Hindlimb muscle (tissue), 1 donor: Measurements from ENCODE around the gene ANO8. TPM values are rescaled to one million over a fixed set of nuclear protein-coding genes. Genes with fewer than 3 reads are reported as not detected.
"Not testable (repeated sequence)": the region's sequence is repeated elsewhere in the genome, so short reads cannot be mapped to it uniquely, and the experiment has no call there.

ENCODE experiments used
- DNase-seq: peaks from one replicate; pipeline ENCODE4 v3.0.0-alpha.2; 2013
- polyA plus RNA-seq: library from polyadenylated mRNA; unstranded; fragments of 120-200 nt; gene quantifications from one replicate; pipeline ENCODE4 v1.2.1, GENCODE V29; 2013; ENCODE audit not compliant: insufficient read length

Gene ANO8, protein sequence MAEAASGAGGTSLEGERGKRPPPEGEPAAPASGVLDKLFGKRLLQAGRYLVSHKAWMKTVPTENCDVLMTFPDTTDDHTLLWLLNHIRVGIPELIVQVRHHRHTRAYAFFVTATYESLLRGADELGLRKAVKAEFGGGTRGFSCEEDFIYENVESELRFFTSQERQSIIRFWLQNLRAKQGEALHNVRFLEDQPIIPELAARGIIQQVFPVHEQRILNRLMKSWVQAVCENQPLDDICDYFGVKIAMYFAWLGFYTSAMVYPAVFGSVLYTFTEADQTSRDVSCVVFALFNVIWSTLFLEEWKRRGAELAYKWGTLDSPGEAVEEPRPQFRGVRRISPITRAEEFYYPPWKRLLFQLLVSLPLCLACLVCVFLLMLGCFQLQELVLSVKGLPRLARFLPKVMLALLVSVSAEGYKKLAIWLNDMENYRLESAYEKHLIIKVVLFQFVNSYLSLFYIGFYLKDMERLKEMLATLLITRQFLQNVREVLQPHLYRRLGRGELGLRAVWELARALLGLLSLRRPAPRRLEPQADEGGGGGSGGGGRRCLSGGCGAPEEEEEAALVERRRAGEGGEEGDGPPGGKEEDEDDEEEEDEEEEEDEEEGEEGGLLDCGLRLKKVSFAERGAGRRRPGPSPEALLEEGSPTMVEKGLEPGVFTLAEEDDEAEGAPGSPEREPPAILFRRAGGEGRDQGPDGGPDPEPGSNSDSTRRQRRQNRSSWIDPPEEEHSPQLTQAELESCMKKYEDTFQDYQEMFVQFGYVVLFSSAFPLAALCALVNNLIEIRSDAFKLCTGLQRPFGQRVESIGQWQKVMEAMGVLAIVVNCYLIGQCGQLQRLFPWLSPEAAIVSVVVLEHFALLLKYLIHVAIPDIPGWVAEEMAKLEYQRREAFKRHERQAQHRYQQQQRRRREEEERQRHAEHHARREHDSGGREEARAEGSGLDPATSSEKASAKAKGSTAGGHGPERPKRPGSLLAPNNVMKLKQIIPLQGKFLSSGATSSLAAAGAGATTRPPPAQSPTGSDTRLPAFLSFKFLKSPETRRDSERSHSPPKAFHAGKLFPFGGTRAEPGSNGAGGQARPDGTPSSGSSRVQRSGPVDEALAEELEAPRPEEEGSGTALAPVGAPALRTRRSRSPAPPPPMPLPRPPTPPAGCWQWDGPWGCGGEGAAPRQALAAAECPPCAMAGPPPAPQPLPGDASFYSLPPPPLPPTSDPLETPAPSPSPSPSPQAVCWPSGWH
- polyA plus RNA-seq, result 8.4 TPM

DNA sequence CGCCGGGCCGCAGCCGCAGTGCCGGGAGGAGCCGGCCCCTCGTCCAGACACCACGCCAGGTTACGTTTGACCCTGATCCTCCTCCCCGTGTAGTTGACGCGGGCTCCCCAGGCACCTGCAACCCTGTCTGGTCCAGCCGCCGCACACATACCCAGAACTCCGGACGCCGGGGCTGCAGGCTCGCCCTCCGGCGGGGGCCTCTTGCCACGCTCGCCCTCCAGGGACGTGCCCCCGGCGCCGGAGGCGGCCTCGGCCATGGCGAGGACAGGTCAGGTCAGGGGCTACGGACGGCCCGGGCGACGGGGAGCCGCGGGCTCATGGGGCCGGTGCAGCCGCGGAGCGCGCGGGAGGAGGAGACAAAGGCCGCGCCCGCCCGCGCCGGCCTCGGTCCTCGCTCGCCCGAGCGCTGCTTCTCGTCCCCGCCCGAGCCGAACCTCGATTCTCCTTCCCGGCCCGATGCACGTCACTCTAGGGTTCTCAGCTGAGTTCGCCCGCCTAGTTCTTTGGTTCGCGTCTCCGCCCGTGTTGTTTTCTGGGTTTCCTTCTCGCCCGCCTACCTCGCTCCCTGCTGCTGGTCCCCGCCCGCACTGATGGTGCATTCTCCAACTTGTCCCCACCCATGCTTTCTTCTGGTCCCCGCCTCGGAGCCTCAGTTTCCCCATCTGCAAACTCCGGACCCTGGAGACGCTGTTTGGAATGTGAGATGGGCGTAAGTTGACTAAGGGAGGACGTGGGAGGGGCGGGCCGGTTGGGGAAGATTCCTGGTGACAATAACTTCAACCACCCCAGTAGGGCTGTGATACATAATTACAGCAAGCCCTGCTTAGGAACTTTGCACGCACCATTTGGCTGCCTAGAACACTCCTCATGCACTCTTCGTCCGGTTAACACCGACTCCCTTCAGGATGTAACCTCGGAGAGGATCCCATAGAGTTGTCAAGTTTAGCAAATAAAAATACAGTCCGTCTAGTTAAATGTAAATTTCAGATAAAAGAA lies at the start of gene ANO8:
ANO8 (minus strand) TSS at position 442 of the 996 bp plus-strand sequence; CDS start at position 257, 185 bp downstream.
- DNase-seq, result peak; percentile 97

DNA sequence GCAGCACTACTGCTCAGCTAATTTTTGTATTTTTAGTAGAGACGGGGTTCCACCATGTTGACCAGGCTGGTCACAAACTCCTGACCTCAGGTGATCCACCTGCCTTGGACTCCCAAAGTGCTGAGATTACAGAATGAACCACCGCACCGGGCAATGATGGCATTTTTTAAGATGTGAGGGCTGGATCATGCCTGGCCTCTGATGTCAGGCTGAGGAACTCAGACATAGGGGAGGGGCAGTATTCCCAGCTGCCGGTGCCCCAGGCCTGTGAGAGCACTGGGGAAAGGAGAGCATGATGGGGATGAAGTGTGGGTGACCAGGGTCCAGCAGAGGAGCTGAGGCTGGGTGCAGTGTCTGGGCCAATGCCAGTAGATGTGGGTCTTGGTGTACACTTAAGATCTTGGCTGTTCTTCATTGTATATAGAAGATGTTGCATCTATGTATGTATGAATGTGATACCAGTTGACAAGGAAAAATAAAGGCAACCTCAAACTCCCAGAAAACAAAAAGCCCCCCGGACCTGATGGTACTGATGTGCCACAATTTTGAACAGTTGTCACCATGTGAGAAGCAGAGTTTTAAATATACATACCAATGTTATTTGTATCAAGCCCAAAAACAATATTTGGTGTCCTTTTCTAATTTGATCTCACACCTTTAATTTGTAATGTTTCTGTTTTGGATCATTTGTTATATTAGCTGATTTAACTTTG lies 45.9 kb upstream of the ANO8 start:
- DNase-seq, result no peak

DNA sequence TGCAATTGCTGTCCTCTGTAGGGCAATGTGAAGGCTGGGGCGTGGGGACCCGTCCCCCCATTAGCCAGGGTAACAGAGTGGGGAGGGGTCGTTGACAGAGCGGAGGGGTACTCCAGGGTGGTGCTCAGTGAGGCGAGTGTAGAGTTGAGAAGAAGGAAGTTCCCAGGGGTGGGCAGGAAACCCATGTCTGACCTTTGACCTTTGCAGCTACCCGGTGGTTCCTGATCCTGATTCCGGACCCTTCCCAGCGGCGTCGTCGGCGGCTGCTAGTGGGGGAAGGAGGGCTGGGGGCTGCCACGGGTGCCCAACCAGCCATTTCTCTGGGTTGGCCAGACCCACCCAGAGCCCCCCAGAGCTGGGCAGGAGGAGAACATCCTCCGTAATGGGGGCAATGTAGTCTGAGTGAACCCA lies 44.6 kb upstream of the ANO8 start:
- DNase-seq, result no peak

DNA sequence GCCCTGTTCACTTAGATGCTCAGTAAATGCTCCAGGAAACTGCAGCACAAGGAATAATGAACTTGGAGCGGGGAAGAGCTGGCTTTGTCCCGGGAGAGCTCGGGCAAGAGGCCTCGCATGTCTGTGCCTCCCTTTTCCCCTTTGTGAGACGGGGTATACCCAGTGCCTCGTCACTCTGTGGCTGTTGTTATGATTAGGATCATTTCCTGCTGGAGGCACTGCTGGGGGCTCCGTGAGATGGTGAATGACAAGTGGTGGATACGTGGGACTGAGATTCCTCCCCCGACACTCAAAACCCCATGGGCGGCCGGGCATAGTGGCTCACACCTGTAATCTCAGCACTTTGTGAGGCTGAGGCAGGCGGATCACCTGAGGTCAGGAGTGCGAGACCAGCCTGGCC lies 43.6 kb upstream of the ANO8 start:
- no peak for DNase-seq

DNA sequence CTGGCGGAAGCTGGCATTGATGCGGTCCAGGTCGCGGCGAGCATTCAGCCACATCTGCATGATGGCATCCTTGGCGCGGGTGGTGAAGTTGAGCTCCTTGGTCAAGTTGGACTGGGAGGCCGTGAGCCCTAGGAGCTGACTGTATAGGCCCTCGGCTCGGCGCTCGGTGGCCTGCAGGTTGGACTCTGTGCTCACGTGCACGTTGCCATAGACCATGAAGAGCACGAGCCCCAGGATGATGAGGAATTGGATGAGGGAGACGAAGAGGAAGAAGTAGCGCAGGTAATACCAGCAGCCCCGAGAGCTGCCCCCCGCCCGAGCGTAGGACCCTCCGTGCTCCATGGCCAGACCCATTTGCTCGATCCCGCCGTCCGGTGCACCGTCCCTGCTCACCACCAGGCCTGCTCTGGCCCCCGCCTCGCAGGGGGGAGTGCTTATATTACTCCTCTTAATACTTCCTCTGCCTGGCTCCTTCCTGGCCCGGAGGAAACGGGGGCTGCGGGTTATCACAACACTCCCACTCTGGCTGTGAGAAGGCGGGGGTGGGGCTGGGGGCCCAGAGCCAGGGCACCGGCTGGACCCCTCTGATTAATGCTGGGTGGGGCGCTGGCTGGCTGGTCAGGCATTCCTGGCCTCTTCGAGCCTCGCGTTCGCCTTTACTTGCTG lies 42.4 kb upstream of the ANO8 start, which contains the start of gene PLVAP:
PLVAP (minus strand) TSS at position 408 of the 666 bp plus-strand sequence; CDS start at position 354, 54 bp downstream.
- DNase-seq, result no peak

DNA sequence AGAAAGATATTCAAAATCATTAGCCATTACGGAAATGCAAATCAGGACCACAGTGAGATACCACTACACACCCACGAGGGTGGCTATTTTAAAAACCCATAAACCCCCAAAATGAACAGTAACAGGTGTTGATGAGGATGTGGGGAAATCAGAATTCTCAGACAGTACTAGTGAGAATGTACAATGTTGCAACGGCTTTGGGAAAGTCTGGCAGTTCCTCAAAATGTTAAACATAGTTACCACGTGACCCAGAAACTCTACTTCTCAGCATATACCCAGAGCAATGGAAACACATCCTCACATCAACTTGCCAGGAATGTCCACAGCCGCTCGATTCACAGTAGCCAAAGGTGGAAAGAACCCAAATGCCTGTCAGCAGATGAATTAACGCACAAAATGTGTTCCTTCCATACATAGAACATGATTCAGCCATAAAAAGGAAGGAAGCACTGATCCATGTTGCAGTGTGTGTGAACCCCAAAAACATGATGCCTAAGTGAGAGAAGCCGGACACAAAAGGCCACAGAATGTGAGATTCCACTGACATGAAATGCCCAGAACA lies 35.5 kb upstream of the ANO8 start:
- DNase-seq, result no peak

DNA sequence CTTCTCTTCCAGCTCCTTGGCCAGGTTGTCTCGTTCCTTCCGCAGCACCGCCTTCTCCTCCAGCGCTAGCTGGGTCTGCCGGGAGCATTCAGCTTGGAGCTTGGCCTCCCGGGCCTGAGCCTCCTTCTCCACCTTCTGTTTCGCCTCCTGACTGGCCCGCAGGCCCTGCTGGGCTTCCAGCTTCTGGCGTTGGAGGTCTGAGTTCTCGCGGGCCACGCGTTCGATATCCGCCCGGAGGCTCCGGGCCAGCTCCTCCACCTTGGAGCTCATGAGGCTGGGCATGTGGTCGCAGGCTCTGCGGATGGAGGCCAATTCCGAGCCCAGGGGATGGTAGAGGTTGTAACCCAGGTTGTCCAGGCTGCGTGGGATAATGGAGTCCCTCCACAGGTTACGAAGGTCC lies 30.7 kb upstream of the ANO8 start:
- no peak for DNase-seq

DNA sequence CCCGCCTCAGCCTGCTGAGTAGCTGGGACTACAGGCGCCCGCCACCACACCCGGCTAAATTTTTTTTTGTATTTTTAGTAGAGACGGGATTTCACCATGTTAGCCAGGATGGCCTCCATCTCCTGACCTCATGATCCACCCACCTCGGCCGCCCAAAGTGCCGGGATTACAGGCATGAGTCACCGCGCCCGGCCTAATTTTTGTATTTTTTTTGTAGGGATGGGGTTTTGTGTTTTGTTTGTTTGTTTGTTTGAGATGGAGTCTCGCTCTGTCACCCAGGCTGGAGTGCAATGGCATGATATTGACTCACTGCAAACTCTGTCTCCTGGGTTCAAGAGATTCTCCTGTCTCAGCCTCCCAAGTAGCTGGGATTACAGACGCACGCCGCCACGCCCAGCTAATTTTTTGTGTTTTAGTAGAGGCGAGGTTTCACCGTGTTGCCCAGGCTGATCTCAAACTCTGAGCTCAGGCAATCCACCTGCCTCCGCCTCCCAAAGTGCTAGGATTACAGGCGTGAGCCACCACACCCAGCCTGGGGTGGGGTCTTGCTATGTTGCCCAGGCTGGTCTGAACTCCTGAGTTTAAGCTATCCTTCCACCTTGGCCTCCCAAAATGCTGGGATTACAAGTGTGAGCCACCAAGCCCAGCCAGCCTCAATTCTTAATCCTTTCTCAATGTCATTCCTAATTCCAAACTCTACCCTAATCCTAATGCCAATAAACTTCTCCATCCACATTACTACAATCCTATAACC lies 29.4 kb upstream of the ANO8 start:
- DNase-seq, result not testable (repeated sequence)

DNA sequence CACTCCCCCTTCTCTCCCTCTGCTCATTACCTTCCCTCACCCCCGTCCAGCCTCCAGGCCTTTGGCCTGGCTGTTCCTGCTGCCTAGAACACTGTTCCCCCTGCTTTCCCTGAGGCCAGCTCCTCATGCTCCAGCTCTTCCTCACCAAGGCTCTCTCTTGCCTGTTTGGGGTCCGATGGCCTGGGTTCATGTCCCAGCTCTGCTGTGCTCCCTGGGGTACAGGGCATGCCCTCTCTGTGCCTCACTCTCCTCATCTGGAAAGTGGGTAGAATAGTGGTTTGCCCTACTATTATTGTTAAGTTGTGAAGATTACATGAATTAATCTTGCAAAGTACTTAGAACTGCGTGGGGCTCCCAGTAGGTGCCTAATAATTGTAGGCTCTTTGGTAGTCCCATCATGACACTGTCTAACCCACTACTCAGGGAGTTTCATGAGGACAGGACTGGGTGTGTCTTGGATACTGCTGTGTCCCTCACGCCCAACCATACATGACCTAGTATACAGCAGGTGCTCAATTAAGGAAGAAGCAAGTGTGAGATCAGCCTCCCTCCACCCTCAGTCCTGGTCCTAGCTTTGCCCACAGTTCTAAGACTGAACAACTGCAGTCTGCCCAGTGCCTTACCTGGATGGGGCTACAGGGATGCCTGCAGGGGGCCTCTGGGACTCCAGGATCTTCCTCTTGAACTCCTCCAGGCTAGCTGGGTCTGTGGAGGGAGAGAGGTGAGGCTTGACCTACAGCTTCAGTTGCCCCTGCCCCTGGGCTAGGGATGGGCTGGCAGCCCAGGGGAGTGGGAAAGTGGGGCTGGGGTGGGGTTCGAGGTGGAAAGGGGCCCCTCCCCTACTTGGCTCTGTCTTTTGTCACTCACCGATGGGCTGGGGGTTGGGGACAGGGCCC lies 25.5 kb upstream of the ANO8 start:
- DNase-seq, result no peak

DNA sequence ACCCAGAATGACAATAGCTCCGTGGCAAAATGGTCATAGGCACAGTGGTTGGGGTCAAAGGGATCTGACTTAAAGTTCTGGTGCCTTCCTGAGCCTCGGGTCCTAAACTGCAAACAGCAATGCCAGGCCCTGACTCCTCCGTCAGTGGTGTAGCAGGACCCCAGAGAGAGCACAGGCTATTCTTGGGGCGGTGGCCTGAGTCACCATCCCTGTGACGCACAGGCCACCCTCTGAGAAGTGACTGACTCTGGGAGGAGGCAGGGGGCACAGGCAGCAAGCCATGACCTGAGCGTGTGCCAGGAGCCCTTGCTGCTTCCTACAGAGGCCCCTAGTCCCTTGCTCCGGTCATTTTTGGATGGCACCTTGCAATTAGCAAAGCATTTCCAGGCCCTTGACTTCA lies 23.7 kb upstream of the ANO8 start:
- no peak for DNase-seq

DNA sequence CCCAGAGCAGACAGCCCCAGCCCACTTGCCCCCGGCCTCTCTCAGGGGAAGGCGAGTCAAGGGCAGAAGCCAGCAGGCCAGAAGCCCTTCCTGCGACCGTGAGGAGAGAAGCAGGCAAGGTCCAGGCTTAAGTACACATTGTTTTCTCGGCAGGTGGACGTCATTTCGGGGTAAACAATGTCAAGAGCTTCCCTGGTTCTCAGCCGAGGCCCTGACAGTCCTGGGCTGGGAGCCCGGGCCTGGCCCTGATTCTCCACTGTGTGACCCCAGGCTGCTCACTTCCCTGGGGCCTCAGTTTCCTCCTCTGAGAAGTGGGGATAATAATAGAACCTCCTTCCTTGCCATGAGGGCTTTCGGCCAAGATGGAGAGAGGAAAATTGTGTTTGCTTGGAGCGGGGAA lies 23.1 kb upstream of the ANO8 start:
- DNase-seq, result no peak

DNA sequence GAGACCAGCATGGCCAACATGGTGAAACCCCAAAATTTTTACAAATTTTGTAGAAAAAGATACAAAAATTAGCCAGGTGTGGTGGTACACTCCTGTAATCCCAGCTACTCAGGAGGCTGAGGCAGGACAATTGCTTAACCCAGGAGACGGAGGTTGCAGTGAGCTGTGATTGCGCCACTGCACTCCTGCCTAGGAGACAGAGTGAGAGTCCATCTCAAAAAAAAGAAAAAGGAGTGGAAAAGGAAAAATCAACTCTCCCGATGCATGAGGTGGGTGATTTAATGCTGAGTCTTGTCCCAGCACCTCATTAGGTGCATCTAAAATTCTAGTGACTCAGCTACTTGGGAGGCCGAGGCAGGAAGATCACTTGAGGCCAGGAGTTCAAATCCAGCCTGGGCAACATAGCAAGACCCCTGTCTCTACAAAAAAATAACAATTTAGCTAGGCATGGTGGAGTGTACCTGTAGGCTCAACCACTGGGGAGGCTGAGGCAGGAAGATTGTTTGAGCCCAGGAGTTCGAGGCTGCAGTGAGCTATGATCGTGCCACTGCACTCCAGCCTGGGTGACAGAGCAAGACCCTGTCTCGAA lies 22.5 kb upstream of the ANO8 start:
- DNase-seq, result no peak

DNA sequence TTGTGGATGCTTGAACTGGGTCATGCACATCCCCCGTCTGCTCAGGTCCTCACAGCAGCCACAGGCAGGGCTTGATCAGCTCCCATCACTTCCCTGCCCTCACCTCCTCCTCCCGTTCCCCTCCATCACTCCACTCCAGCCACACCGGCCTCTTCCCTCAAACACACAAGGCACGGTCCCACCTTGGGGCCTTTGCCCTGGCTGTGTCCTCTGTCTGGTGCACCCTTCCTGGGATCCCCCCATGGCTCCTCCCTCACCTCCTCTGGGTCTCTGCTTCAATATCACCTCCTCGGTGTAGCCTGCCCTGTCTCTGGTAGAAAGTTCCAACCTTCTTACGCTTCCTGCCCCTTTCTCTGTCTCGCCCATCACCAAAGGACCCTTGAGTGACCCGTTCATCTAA lies 18.7 kb upstream of the ANO8 start:
- DNase-seq, result no peak

DNA sequence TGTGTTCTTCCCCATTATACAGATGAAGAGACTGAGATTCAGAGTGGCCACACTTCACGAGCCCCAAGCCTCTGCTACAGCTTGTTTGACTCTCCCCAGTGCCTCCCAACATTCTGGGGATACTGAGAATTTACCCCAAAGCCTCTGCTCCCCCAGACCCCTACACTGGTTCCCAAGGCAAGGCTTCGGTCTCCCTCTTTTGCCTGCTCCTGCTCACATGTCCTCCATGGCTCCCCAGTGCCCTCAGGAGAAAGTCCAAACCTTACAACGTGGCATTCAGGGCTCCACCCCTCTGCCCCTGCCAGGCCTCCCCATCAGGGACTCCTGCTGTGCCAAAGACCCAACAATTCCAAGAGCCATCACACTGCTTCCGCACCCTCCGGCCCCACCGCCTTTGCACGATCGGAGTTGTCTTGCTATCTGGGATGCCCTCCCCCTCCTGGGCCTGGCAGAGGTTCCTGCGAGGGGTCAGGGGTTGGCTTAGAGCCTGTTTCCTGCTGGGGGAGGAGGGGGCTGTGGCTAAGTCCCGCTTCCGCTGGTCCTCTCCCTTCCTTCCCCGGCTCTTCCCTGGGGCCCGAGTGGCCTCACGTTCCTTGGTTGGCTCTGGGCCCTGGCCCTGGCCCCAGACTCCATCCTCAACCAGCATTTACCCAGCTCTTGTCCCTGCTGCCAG lies 18.1 kb upstream of the ANO8 start:
- no peak for DNase-seq

DNA sequence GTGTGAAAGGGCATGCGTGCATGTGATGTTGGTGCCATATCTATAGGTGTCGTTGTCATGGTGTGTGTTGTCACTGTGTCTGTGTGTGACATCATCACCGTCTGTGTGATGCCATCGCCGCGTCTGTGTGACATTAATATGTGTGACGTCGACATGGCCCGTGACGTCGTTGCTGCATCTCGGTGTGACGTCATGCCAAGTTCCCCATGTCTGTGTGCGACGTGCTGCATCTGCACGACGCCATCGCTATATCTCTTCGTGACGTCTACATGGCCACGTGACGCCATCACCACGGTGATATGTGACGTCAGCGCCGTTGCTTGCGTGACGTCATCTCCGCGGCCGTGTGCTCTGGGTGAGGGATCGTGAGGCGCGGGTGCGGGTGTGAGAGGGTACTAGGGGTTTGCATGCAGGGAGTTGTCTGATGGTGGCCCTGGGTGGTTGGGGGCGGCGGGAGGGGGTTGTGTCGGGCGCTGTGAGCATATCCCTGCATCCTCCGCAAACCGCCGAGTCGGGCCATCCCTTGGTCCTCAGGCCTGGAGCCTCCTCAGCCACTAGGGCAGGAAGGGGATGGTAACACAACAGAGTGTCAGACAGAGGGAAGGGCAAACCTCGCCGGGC lies 17.3 kb upstream of the ANO8 start:
- DNase-seq, result no peak

DNA sequence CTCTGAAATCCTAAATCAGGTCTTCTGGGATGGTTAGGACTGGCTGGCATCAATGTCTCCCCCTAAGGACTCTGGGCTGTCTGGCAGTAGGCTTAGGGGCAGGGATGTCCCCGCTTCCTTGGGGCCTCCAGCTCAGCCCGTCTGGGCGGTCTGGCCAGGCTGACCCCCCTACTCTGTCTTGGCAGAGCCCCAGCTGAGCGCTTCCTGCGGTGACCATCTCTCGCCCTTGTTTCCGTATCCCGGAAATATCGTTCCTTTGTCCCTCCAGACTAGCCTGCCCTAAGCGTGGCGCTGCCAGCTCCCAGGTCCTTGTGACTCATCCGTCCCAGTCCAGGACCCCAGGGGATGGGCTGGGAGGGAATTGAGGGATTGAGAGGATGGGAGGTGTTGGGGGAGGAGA lies 14.0 kb upstream of the ANO8 start:
- DNase-seq, result peak; percentile 58

DNA sequence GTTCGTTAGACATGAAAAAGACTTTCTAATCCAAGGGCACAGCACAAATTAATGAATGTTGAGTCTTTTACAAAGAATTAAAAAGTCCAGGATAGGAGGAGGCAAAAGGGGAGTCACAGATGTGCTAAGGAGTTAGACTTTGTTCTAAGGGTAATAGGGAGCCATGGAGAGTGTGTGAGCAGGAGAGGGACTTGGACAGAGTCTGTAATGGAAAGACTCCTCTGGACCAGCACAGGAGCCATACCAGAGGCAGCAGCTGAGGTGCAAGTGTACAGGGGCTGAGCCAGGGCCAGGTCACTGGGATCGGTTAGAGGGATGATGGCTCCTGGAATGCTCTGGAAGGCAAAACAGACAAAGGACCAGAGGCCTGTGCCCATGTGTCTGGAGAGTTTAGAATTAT lies 13.2 kb upstream of the ANO8 start:
- DNase-seq, result no peak
